DOHH2 (cell line): Measurements from ENCODE around the gene MEP1A.

ENCODE experiments used
- CTCF ChIP-seq: fragments of 200-600 bp; sonication (generic); IDR thresholded peaks from one replicate; pipeline ENCODE4 v1.5.1; 2014; ENCODE audit warnings: antibody characterized with exemption, mild to moderate bottlenecking, low read depth, low read length; ENCODE audit not compliant: poor library complexity, severe bottlenecking
- EZH2phosphoT487 ChIP-seq: fragments of 200-600 bp; sonication (generic); IDR thresholded peaks from 2 replicates; pipeline ENCODE4 v1.6.1; 2017; ENCODE audit warnings: borderline replicate concordance, mild to moderate bottlenecking, antibody characterized with exemption, low read length, moderate library complexity, mixed read lengths

- TF ChIP-seq CTCF: no peak
- no peak for TF ChIP-seq EZH2phosphoT487
Measured at GRCh38 chr6:46888031-46888430, 94.8 kb downstream of the MEP1A start.
